GM12878 (cell line): ENCODE results near the gene KCND3.

Source experiments
- CTCF ChIP-seq, 3 experiments: IDR thresholded peaks in 2 of 3; conservative IDR thresholded peaks in 1 of 3; 2 replicates each; pipeline ENCODE4 v1.5.1; 2011; ENCODE audit warnings: low read depth in 3 of 3, low read length in 3 of 3, mild to moderate bottlenecking in 3 of 3, control low read depth in 2 of 3, moderate library complexity in 2 of 3, inconsistent platforms in 1 of 3, mixed read lengths in 1 of 3; ENCODE audit not compliant: control insufficient read depth in 2 of 3, insufficient read depth in 1 of 3; ENCODE audit errors: extremely low read depth in 1 of 3
- EZH2 ChIP-seq: IDR thresholded peaks from 2 replicates; pipeline ENCODE4 v1.6.1; 2012; ENCODE audit warnings: low read depth, mild to moderate bottlenecking, control low read depth, inconsistent platforms, low read length, borderline replicate concordance; ENCODE audit not compliant: control insufficient read depth
- FOS ChIP-seq: IDR thresholded peaks from 3 replicates; pipeline ENCODE4 v1.6.1; 2011; ENCODE audit warnings: borderline replicate concordance; ENCODE audit not compliant: insufficient read length; ENCODE audit errors: extremely low read depth
- MTA3 ChIP-seq: IDR thresholded peaks from 2 replicates; pipeline ENCODE4 v1.6.1; 2012; ENCODE audit warnings: low read length, inconsistent platforms, borderline replicate concordance
- POLR2A ChIP-seq: IDR thresholded peaks from 2 replicates; pipeline ENCODE4 v1.6.1; 2011; ENCODE audit warnings: low read depth, mild to moderate bottlenecking, low read length
- POLR2AphosphoS5 ChIP-seq: IDR thresholded peaks from 2 replicates; pipeline ENCODE4 v1.6.1; 2011; ENCODE audit warnings: mild to moderate bottlenecking, low read length, inconsistent platforms
- RAD21 ChIP-seq: IDR thresholded peaks from 2 replicates; pipeline ENCODE4 v1.6.1; 2011; ENCODE audit warnings: mild to moderate bottlenecking, low read depth, low read length, moderate library complexity; ENCODE audit not compliant: insufficient read depth
- TBL1XR1 ChIP-seq: IDR thresholded peaks from 2 replicates; pipeline ENCODE4 v1.6.1; 2012; ENCODE audit warnings: low read depth, low read length, improper control_type of control experiment
- TCF12 ChIP-seq: IDR thresholded peaks from 2 replicates; pipeline ENCODE4 v1.6.1; 2011; ENCODE audit warnings: low read depth, mild to moderate bottlenecking, low read length
- USF1 ChIP-seq: IDR thresholded peaks from 2 replicates; pipeline ENCODE4 v1.6.1; 2011; ENCODE audit warnings: borderline replicate concordance, low read depth, mild to moderate bottlenecking, moderate library complexity, mixed read lengths, low read length; ENCODE audit not compliant: insufficient read depth; ENCODE audit errors: extremely low read length
- ZNF24 ChIP-seq: fragments of 450-650 bp; IDR thresholded peaks from 2 replicates; pipeline ENCODE4 v1.6.1; 2017; ENCODE audit warnings: antibody characterized with exemption, mild to moderate bottlenecking
- ZNF274 ChIP-seq: IDR thresholded peaks from one replicate; pipeline ENCODE4 v1.8.0; 2011; ENCODE audit not compliant: insufficient read length, insufficient read depth
- ZNF622 ChIP-seq: fragments of 450-650 bp; IDR thresholded peaks from 2 replicates; pipeline ENCODE4 v1.6.1; 2017; ENCODE audit warnings: mild to moderate bottlenecking, inconsistent platforms

- TF ChIP-seq MTA3 (no peak), CTCF (IDR thresholded peaks at IDR 0.05 in 2 of 3, conservative IDR thresholded peaks at IDR 0.05 in 1 of 3; ENCODE audit: control insufficient read depth in 2 of 3, extremely low read depth in 1 of 3, insufficient read depth in 1 of 3, low read depth in 3 of 3, low read length in 3 of 3) (no peak), EZH2 (no peak), ZNF622 (no peak), TCF12 (no peak), USF1 (no peak), FOS (no peak), ZNF24 (no peak), POLR2A (no peak), RAD21 (no peak), POLR2AphosphoS5 (no peak), ZNF274 (no peak), TBL1XR1 (no peak)
These were observed 256.8 kb downstream of the KCND3 start for GRCh38 chr1:111732718-111733117.
